Panc1 (cell line): ENCODE measurements around the gene TSSK1B. TPM values are rescaled to one million over a fixed set of nuclear protein-coding genes. Genes with fewer than 3 reads are reported as not detected.

Experiments used
- ATAC-seq: fragments of 200-7000 bp; cut with Tn5 transposase; 2 replicates; pipeline ENCODE4 v1.9.1; 2020; ENCODE audit warnings: mild to moderate bottlenecking, moderate library complexity
- BruUV-seq: library from RNA; stranded (reverse); fragments of 400-500 nt; replicated peaks from 2 replicates; lab custom pipeline; 2021; lab: Mats Ljungman, UMichigan
- CTCF ChIA-PET: fragments of 300-600 bp; sonication (Branson Sonifier 250); formaldehyde crosslinking; loops from one replicate; lab custom pipeline; 2022; ENCODE audit warnings: antibody characterized with exemption; lab: Charles Lee
- POLR2A ChIA-PET: fragments of 300-600 bp; sonication (Branson Sonifier 250); formaldehyde crosslinking; loops from one replicate; lab custom pipeline; 2022; ENCODE audit warnings: antibody characterized with exemption; lab: Charles Lee
- DNase-seq: peaks from one replicate; pipeline ENCODE4 v3.0.0-alpha.2; 2010; ENCODE audit warnings: low read depth, low spot score
- H3K27ac ChIP-seq: 2 replicates; pipeline ENCODE4 v1.5.1; 2011; ENCODE audit warnings: mild to moderate bottlenecking, low read length, inconsistent platforms
- H3K27me3 ChIP-seq: fragments of 200-500 bp; sonication (Bioruptor generic); 2 replicates; pipeline ENCODE4 v1.6.0; 2014; ENCODE audit warnings: low read length, inconsistent platforms; ENCODE audit not compliant: control insufficient read depth, insufficient read depth
- H3K36me3 ChIP-seq: fragments of 200-500 bp; sonication (Bioruptor generic); 2 replicates; pipeline ENCODE4 v1.5.1; 2014; ENCODE audit warnings: inconsistent platforms, mild to moderate bottlenecking, low read length, moderate library complexity; ENCODE audit not compliant: control insufficient read depth, insufficient read depth
- H3K4me1 ChIP-seq: 2 replicates; pipeline ENCODE4 v1.5.1; 2011; ENCODE audit warnings: inconsistent platforms, mild to moderate bottlenecking, low read length, moderate library complexity; ENCODE audit not compliant: control insufficient read depth, insufficient read depth
- H3K4me3 ChIP-seq, 2 experiments: 2 replicates each; pipeline ENCODE4 v1.5.1; 2011 to 2012; ENCODE audit warnings: low read depth in 2 of 2, low read length in 2 of 2, mild to moderate bottlenecking in 2 of 2, inconsistent platforms in 1 of 2, moderate library complexity in 1 of 2
- H3K9me3 ChIP-seq: fragments of 200-500 bp; sonication (Bioruptor generic); 2 replicates; pipeline ENCODE4 v1.5.1; 2014; ENCODE audit warnings: low read depth, mild to moderate bottlenecking, inconsistent platforms, low read length, moderate library complexity; ENCODE audit not compliant: control insufficient read depth, insufficient read depth
- POLR2AphosphoS5 ChIP-seq: IDR thresholded peaks from 2 replicates; pipeline ENCODE4 v1.6.1; 2012; ENCODE audit warnings: mild to moderate bottlenecking, low read depth, low read length, moderate library complexity
- SIN3A ChIP-seq: IDR thresholded peaks from 2 replicates; pipeline ENCODE4 v1.6.1; 2012; ENCODE audit warnings: low read depth, mild to moderate bottlenecking, low read length, moderate library complexity, borderline replicate concordance; ENCODE audit not compliant: insufficient read depth
- TCF7L2 ChIP-seq: IDR thresholded peaks from 2 replicates; pipeline ENCODE4 v1.6.1; 2011; ENCODE audit warnings: mild to moderate bottlenecking, low read depth, low read length, inconsistent platforms
- in situ Hi-C: cut with HindIII; loops from 2 replicates; pipeline ENCODE4 v1.10.0; 2016; ENCODE audit warnings: low sequenced_read_pairs, low pct_unique_long_range_greater_than_20kb
- intact Hi-C: fragments of 100-400 bp; cut with micrococcal nuclease; formaldehyde crosslinking; loops from one replicate; pipeline ENCODE4 v1.10.0; 2022; ENCODE audit not compliant: unreplicated experiment
- total RNA-seq: library from RNA; stranded (reverse); gene quantifications from one replicate; pipeline ENCODE4 v1.2.1, GENCODE V29; 2021; ENCODE audit not compliant: unreplicated experiment
- TF ChIP-seq, protein P1 (sequence below), 2 experiments: IDR thresholded peaks; 2 replicates each; pipeline ENCODE4 v1.6.1; 2011 to 2012; ENCODE audit warnings: low read depth in 2 of 2, control low read depth in 1 of 2, low read length in 1 of 2, mild to moderate bottlenecking in 1 of 2, moderate library complexity in 1 of 2; ENCODE audit not compliant: insufficient read depth in 1 of 2
- TF ChIP-seq, protein P2 (sequence below): fragments of 450-650 bp; IDR thresholded peaks from 2 replicates; pipeline ENCODE4 v1.5.1; 2017; ENCODE audit warnings: mild to moderate bottlenecking

Gene TSSK1B
- total RNA-seq, 1 experiment from 2014 or later: not detected

DNA sequence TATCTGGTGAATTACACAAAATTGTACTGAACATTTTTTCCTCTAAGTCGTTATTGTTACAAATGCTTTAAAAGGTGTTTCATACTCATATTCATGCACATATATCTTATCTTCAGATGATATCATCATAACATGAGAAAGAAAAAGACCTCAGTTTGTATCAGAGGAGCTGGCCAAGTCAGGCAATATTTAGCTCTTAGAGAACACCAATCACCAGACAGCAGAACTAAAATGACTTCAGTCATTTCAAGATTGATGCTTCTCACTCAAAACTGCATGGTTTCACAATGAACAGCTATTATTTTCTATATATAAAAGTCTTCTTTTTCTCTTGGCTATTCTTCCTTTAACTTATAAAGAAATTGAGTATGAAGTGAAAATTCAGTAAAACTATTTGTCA, 44.6 kb downstream of the TSSK1B start:
- ATAC-seq: no peak
- no peaks in the 10 kb centered on the region for H3K36me3 ChIP-seq
- intact Hi-C loops: no loop called here

DNA sequence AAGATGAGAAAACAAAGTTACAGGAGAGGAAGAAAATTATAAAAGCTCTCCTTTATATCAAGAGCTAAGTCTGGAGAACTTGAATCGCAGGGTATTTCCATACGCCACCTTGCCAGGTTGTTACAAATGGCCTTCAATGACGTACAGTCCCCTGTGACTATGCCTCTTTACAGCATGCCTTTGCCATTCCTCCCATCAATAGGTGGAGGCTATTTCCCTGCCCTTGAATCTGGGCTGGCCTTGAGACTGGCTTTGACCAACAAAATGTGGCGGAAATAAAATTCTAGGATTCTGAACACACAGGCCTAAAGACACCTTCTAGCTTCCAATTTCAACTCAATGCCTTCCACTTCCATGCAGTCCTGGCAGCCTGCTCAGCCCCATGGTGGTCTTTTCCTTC, 45.7 kb downstream of the TSSK1B start:
- ChIA-PET POLR2A (no interaction called here), CTCF (no interaction called here)
- Histone ChIP-seq H3K36me3 (no peaks in the 10 kb centered on the region), H3K27ac (no peak overlapping the region), H3K27me3 (no peaks in the 10 kb centered on the region; the same call in 1 of the 2 replicates), H3K4me1 (no peaks in the 10 kb centered on the region), H3K9me3 (no peaks in the 10 kb centered on the region), H3K4me3 (no peak overlapping the region)
- TF ChIP-seq, protein P1, sequence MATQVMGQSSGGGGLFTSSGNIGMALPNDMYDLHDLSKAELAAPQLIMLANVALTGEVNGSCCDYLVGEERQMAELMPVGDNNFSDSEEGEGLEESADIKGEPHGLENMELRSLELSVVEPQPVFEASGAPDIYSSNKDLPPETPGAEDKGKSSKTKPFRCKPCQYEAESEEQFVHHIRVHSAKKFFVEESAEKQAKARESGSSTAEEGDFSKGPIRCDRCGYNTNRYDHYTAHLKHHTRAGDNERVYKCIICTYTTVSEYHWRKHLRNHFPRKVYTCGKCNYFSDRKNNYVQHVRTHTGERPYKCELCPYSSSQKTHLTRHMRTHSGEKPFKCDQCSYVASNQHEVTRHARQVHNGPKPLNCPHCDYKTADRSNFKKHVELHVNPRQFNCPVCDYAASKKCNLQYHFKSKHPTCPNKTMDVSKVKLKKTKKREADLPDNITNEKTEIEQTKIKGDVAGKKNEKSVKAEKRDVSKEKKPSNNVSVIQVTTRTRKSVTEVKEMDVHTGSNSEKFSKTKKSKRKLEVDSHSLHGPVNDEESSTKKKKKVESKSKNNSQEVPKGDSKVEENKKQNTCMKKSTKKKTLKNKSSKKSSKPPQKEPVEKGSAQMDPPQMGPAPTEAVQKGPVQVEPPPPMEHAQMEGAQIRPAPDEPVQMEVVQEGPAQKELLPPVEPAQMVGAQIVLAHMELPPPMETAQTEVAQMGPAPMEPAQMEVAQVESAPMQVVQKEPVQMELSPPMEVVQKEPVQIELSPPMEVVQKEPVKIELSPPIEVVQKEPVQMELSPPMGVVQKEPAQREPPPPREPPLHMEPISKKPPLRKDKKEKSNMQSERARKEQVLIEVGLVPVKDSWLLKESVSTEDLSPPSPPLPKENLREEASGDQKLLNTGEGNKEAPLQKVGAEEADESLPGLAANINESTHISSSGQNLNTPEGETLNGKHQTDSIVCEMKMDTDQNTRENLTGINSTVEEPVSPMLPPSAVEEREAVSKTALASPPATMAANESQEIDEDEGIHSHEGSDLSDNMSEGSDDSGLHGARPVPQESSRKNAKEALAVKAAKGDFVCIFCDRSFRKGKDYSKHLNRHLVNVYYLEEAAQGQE (IDR thresholded peaks at IDR 0.05; ENCODE audit: insufficient read depth in 1 of 2, low read depth in 2 of 2, low read length in 1 of 2): no peak
- TF ChIP-seq SIN3A (no peak), POLR2AphosphoS5 (no peak), TCF7L2 (no peak)
- TF ChIP-seq, protein P2, sequence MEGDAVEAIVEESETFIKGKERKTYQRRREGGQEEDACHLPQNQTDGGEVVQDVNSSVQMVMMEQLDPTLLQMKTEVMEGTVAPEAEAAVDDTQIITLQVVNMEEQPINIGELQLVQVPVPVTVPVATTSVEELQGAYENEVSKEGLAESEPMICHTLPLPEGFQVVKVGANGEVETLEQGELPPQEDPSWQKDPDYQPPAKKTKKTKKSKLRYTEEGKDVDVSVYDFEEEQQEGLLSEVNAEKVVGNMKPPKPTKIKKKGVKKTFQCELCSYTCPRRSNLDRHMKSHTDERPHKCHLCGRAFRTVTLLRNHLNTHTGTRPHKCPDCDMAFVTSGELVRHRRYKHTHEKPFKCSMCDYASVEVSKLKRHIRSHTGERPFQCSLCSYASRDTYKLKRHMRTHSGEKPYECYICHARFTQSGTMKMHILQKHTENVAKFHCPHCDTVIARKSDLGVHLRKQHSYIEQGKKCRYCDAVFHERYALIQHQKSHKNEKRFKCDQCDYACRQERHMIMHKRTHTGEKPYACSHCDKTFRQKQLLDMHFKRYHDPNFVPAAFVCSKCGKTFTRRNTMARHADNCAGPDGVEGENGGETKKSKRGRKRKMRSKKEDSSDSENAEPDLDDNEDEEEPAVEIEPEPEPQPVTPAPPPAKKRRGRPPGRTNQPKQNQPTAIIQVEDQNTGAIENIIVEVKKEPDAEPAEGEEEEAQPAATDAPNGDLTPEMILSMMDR: no peak
- intact Hi-C loops (no loop called here), in situ Hi-C loops (no loop called here)
- no TSS peak for BruUV-seq
- ATAC-seq (no peak), DNase-seq (no peak)

More for the DNA sequence above, 44.6 kb downstream of the TSSK1B start:
- Histone ChIP-seq H3K4me3 (no peak overlapping the region), H3K27me3 (no peaks in the 10 kb centered on the region; the same call in 1 of the 2 replicates), H3K4me1 (no peaks in the 10 kb centered on the region), H3K27ac (no peak overlapping the region), H3K9me3 (no peaks in the 10 kb centered on the region)
- DNase-seq: no peak
- ChIA-PET CTCF (no interaction called here), POLR2A (no interaction called here)
- no TSS peak for BruUV-seq
- TF ChIP-seq TCF7L2 (no peak), POLR2AphosphoS5 (no peak), SIN3A (no peak)
- TF ChIP-seq, protein P1 (IDR thresholded peaks at IDR 0.05; ENCODE audit: insufficient read depth in 1 of 2, low read depth in 2 of 2, low read length in 1 of 2): no peak
- TF ChIP-seq, protein P2: no peak
- in situ Hi-C loops: no loop called here
